GM18507 (cell line): ENCODE measurements around the gene BAD.
A peak's percentile ranks its signal among the peaks of the same experiment; 100 is the strongest.

ENCODE experiments used
- DNase-seq: peaks from one replicate; pipeline ENCODE4 v3.0.0; 2011; ENCODE audit warnings: low read depth; ENCODE audit not compliant: insufficient read length; ENCODE audit errors: extremely low spot score
- FAIRE-seq: peaks from 2 replicates; lab custom pipeline; 2011; peaks lifted over from hg19 to GRCh38; lab: Jason Lieb, UNC

The BAD gene

GRCh38 chr11:64237484-64237951 is 46.9 kb downstream of the BAD start:
- no peak for DNase-seq

GRCh38 chr11:64235437-64236161 is 48.9 kb downstream of the BAD start:
- DNase-seq (no peak), FAIRE-seq (no peak)

More at GRCh38 chr11:64237484-64237951, 46.9 kb downstream of the BAD start:
- no peak for FAIRE-seq

- no peak for DNase-seq
- peak; percentile 39 for FAIRE-seq
Observed at GRCh38 chr11:64234647-64235379, 49.7 kb downstream of the BAD start.

- FAIRE-seq (peak; percentile 21), DNase-seq (no peak)
Observed at GRCh38 chr11:64233913-64234586, 50.4 kb downstream of the BAD start, which contains the start of gene VEGFB. TSS of gene VEGFB (plus strand) at chr11:64234584. CDS start at chr11:64234834, 250 bp downstream.

- DNase-seq (no peak), FAIRE-seq (no peak)
Observed at GRCh38 chr11:64232967-64233315, 51.5 kb downstream of the BAD start.

GRCh38 chr11:64232182-64232966 is 52.1 kb downstream of the BAD start:
- FAIRE-seq (no peak), DNase-seq (no peak)

- DNase-seq (no peak), FAIRE-seq (no peak)
Observed at GRCh38 chr11:64231546-64231945, 52.9 kb downstream of the BAD start.

GRCh38 chr11:64230985-64231365 is 53.5 kb downstream of the BAD start:
- DNase-seq (no peak), FAIRE-seq (no peak)

- peak; percentile 74 for DNase-seq
- FAIRE-seq: peak; percentile 79
Observed at GRCh38 chr11:64230171-64230984, 54.1 kb downstream of the BAD start, which contains the start of gene DNAJC4. TSS of gene DNAJC4 (plus strand) at chr11:64230548. CDS start at chr11:64230855, 307 bp downstream.

- no peak for DNase-seq
- FAIRE-seq: no peak
Observed at GRCh38 chr11:64229744-64230170, 54.7 kb downstream of the BAD start.

GRCh38 chr11:64229090-64229743 is 55.2 kb downstream of the BAD start:
- DNase-seq (no peak), FAIRE-seq (no peak)

GRCh38 chr11:64227405-64227956 is 57.0 kb downstream of the BAD start:
- FAIRE-seq (no peak), DNase-seq (no peak)

GRCh38 chr11:64226507-64227051 is 57.9 kb downstream of the BAD start:
- FAIRE-seq: peak; percentile 60
- no peak for DNase-seq

GRCh38 chr11:64225608-64226506 is 58.6 kb downstream of the BAD start, which contains the start of the genes NUDT22 and TRPT1:
TSS of gene NUDT22 (plus strand) at chr11:64226274. CDS start at chr11:64226653, 379 bp downstream.
TSS of gene TRPT1 (minus strand) at chr11:64226186. CDS start at chr11:64225860, 326 bp downstream.
- peak; percentile 84 for FAIRE-seq
- DNase-seq: peak; percentile 88

GRCh38 chr11:64224891-64225607 is 59.4 kb downstream of the BAD start:
- FAIRE-seq: no peak
- DNase-seq: no peak
